HEK293 (cell line): Measurements from ENCODE around the gene BCS1L.

ENCODE experiments used
- CTCF ChIA-PET: fragments of 350-600 bp; formaldehyde crosslinking; extraction: SDS; loops from one replicate; lab custom pipeline; 2021; ENCODE audit warnings: antibody characterized with exemption; lab: Yijun Ruan, JAX
- POLR2A ChIA-PET: fragments of 300-600 bp; formaldehyde crosslinking; extraction: SDS; loops from one replicate; lab custom pipeline; 2020; ENCODE audit warnings: antibody characterized with exemption, inconsistent platforms; lab: Yijun Ruan, JAX
- H3K27ac ChIP-seq: fragments of 200-500 bp; sonication (Bioruptor generic); 2 replicates; pipeline ENCODE4 v1.5.1; 2014; ENCODE audit warnings: low read depth, low read length, control low read depth, inconsistent platforms; ENCODE audit errors: extremely low read depth
- H3K36me3 ChIP-seq, 2 experiments: fragments of 200-500 bp in 1 of 2; sonication (Bioruptor generic) in 1 of 2; 1 replicate in 1 of 2; 2 replicates in 1 of 2; pipeline ENCODE4 v1.5.1; 2014 to 2017; ENCODE audit warnings: inconsistent platforms in 2 of 2, low read length in 2 of 2; ENCODE audit not compliant: control insufficient read depth in 2 of 2, insufficient read depth in 1 of 2
- H3K4me1 ChIP-seq: fragments of 200-500 bp; sonication (Bioruptor generic); 2 replicates; pipeline ENCODE4 v1.5.1; 2014; ENCODE audit warnings: mild to moderate bottlenecking, low read length, inconsistent platforms; ENCODE audit not compliant: control insufficient read depth, insufficient read depth
- H3K4me3 ChIP-seq: 2 replicates; pipeline ENCODE4 v1.5.1; 2011; ENCODE audit warnings: low read depth, mild to moderate bottlenecking, control low read depth, low read length, moderate library complexity
- H3K9me3 ChIP-seq: fragments of 200-500 bp; sonication (Bioruptor generic); 2 replicates; pipeline ENCODE4 v1.5.1; 2014; ENCODE audit warnings: low read depth, low read length, inconsistent platforms; ENCODE audit not compliant: control insufficient read depth, insufficient read depth
- HOXD13 ChIP-seq: sonication (generic); formaldehyde crosslinking; IDR thresholded peaks from 2 replicates; pipeline ENCODE4 v1.8.0; 2022; ENCODE audit warnings: missing genetic modification reagents, borderline replicate concordance
- KLF10 ChIP-seq: fragments of 450-650 bp; IDR thresholded peaks from 2 replicates; pipeline ENCODE4 v1.5.1; 2018; ENCODE audit warnings: missing biosample characterization, mild to moderate bottlenecking, missing genetic modification characterization
- KLF9 ChIP-seq: fragments of 450-650 bp; formaldehyde crosslinking; IDR thresholded peaks from 2 replicates; pipeline ENCODE4 v1.5.1; 2016; ENCODE audit warnings: missing biosample characterization, missing genetic modification characterization, low read depth
- MZF1 ChIP-seq: fragments of 450-650 bp; formaldehyde crosslinking; IDR thresholded peaks from 2 replicates; pipeline ENCODE4 v1.5.1; 2017; ENCODE audit warnings: missing biosample characterization, missing genetic modification characterization, borderline replicate concordance
- OVOL3 ChIP-seq: fragments of 450-650 bp; formaldehyde crosslinking; IDR thresholded peaks from 2 replicates; pipeline ENCODE4 v1.5.1; 2016; ENCODE audit warnings: missing biosample characterization, missing genetic modification characterization
- PRDM1 ChIP-seq: fragments of 450-650 bp; formaldehyde crosslinking; IDR thresholded peaks from 2 replicates; pipeline ENCODE4; 2016; ENCODE audit warnings: missing biosample characterization, missing genetic modification characterization
- SP2 ChIP-seq: fragments of 450-650 bp; formaldehyde crosslinking; IDR thresholded peaks from 2 replicates; pipeline ENCODE4 v1.5.1; 2016; ENCODE audit warnings: missing biosample characterization, missing genetic modification characterization
- ZNF10 ChIP-seq: fragments of 450-650 bp; formaldehyde crosslinking; IDR thresholded peaks from 2 replicates; pipeline ENCODE4 v1.5.1; 2017; ENCODE audit warnings: missing biosample characterization, missing genetic modification characterization
- ZNF132 ChIP-seq: fragments of 450-650 bp; formaldehyde crosslinking; IDR thresholded peaks from 2 replicates; pipeline ENCODE4 v1.5.1; 2017; ENCODE audit warnings: missing biosample characterization, missing genetic modification characterization, borderline replicate concordance
- ZNF133 ChIP-seq: fragments of 450-650 bp; formaldehyde crosslinking; IDR thresholded peaks from 2 replicates; pipeline ENCODE4 v1.5.1; 2016; ENCODE audit warnings: missing biosample characterization, missing genetic modification characterization
- ZNF521 ChIP-seq: fragments of 450-650 bp; formaldehyde crosslinking; IDR thresholded peaks from 2 replicates; pipeline ENCODE4 v1.5.1; 2017; ENCODE audit warnings: missing biosample characterization, mild to moderate bottlenecking, missing genetic modification characterization
- ZNF529 ChIP-seq: fragments of 450-650 bp; formaldehyde crosslinking; IDR thresholded peaks from 2 replicates; pipeline ENCODE4 v1.5.1; 2017; ENCODE audit warnings: missing genetic modification characterization, missing biosample characterization; ENCODE audit not compliant: insufficient replicate concordance
- ZNF530 ChIP-seq: fragments of 450-650 bp; formaldehyde crosslinking; IDR thresholded peaks from 2 replicates; pipeline ENCODE4 v1.5.1; 2016; ENCODE audit warnings: low read depth, missing biosample characterization, missing genetic modification characterization
- ZNF664 ChIP-seq: fragments of 450-650 bp; formaldehyde crosslinking; IDR thresholded peaks from 2 replicates; pipeline ENCODE4 v1.5.1; 2016; ENCODE audit warnings: missing biosample characterization, missing genetic modification characterization
- ZNF768 ChIP-seq: fragments of 450-650 bp; formaldehyde crosslinking; IDR thresholded peaks from 2 replicates; pipeline ENCODE4 v1.5.1; 2018; ENCODE audit warnings: missing biosample characterization, mild to moderate bottlenecking, missing genetic modification characterization
- ZSCAN30 ChIP-seq: fragments of 450-650 bp; IDR thresholded peaks from 2 replicates; pipeline ENCODE4 v1.5.1; 2018; ENCODE audit warnings: missing biosample characterization, mild to moderate bottlenecking, missing genetic modification characterization, moderate library complexity
- TF ChIP-seq, protein P1 (sequence below): fragments of 450-650 bp; formaldehyde crosslinking; IDR thresholded peaks from 2 replicates; pipeline ENCODE4 v1.5.1; 2016; ENCODE audit warnings: missing biosample characterization, missing genetic modification characterization
- TF ChIP-seq, protein P2 (sequence below): fragments of 450-650 bp; formaldehyde crosslinking; IDR thresholded peaks from 2 replicates; pipeline ENCODE4 v1.5.1; 2016; ENCODE audit warnings: missing biosample characterization, missing genetic modification characterization, borderline replicate concordance
- TF ChIP-seq, protein P3 (sequence below): fragments of 450-650 bp; formaldehyde crosslinking; IDR thresholded peaks from 2 replicates; pipeline ENCODE4 v1.5.1; 2017; ENCODE audit warnings: missing biosample characterization, missing genetic modification characterization
- TF ChIP-seq, protein P4 (sequence below): fragments of 450-650 bp; formaldehyde crosslinking; IDR thresholded peaks from 2 replicates; pipeline ENCODE4 v1.5.1; 2016; ENCODE audit warnings: missing biosample characterization, missing genetic modification characterization

BCS1L gene

DNA sequence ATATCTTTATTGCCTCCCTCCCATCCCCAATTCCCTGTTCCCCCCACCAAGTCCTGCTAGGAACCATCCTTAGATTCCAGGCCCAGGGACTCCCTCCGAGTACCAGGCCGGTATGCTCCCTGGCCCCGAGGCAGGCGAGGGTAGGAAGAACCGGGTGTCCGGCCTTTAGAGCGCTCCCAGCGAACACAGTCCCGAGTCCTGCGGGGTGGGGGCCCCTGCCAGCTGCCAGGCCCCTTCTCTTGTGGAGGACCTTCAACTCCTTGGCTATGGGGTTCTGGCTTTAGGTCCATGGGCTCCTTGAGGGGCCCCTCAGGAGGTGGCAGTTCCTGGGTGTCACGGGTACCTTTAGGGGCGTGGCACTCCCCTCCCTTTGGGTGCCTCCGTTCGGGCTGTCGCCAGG is 4.4 kb downstream of the BCS1L start (continued):
- TF ChIP-seq ZNF521: no peak
- TF ChIP-seq ZNF768 (tag by site-specific recombination): no peak

DNA sequence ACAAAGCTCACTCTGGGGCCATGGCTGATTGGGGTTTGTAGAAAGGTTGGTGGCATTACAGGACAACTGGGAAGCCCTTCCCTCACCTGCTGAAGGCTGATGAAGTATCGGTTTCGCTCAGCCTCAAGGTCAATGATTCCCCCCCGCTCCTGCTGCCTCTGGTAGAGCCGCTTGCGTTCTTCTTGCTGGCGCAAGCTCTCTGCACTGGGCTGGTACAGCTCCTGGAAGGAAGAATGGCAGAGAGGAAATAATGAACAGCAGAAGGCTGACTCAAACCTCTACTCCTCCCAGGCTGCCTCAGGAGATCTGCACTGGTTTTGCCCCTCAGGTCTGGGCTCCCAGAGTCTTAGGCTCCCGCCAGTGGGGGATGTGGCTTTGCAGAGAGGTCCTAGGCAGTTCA is 5.2 kb downstream of the BCS1L start:
- Histone ChIP-seq H3K4me3 (no peak overlapping the region), H3K9me3 (no peaks in the 10 kb centered on the region), H3K4me1 (no peaks in the 10 kb centered on the region), H3K36me3 (peaks cover 32 to 90% of the 10 kb centered on the region in 2 experiments), H3K27ac (no peak overlapping the region)
- TF ChIP-seq, protein P1, sequence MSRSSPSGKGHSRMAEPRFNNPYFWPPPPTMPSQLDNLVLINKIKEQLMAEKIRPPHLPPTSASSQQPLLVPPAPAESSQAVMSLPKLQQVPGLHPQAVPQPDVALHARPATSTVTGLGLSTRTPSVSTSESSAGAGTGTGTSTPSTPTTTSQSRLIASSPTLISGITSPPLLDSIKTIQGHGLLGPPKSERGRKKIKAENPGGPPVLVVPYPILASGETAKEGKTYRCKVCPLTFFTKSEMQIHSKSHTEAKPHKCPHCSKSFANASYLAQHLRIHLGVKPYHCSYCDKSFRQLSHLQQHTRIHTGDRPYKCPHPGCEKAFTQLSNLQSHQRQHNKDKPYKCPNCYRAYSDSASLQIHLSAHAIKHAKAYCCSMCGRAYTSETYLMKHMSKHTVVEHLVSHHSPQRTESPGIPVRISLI (tag by site-specific recombination): no peak
- TF ChIP-seq ZNF10: peak; percentile 50; the same call in 1 of the 2 replicates
- TF ChIP-seq ZNF530 (tag by site-specific recombination): no peak
- no peak for TF ChIP-seq SP2 (tag by site-specific recombination)
- ChIA-PET POLR2A (no interaction called here), CTCF (no interaction called here)

DNA sequence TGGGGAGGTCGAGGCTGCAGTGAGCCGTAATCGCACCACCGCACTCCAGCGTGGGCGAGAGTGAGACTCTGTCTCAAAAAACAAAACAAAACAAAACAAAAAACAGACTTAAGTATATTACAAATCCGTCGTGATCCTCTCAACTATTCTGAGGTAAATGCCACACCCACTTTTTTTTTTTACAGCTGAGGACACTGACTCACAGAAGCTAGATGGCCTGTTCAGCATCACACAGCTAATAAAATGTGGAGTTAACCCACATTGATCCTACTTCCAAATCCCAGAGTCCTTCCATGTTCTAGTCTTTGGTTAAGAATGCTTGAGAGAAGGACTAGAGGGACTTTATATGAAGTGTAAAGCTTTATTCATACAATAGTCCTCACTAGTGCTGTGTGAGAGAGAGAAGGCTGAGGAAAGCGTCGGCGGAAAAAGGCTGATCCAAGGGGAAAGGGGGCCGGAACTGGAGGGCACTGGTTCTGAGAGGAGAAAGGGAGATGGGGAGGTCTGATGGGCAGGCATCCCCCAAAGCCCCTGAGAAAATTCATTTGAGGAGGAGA is 11.7 kb downstream of the BCS1L start:
- POLR2A ChIA-PET: interaction anchor here (0.9 to 4.2 kb wide), 8 partner anchors 11 to 401 kb away, joined by 3 to 62 read pairs (median 4); partner anchors contain the start of genes AAMP, BCS1L, PLCD4 and PNKD
- H3K9me3 ChIP-seq: no peaks in the 10 kb centered on the region
- no peaks in the 10 kb centered on the region for H3K4me1 ChIP-seq
- peak overlapping the region; percentile 94 for H3K4me3 ChIP-seq
- peaks cover 22 to 61% of the 10 kb centered on the region in 2 experiments for H3K36me3 ChIP-seq
- CTCF ChIA-PET: interaction anchor here (0.6 to 3.9 kb wide), 8 partner anchors 12 to 614 kb away, joined by 3 to 26 read pairs (median 5); partner anchors contain the start of genes BCS1L and ZNF142
- H3K27ac ChIP-seq: peak overlapping the region; percentile 25
- TF ChIP-seq, protein P2, sequence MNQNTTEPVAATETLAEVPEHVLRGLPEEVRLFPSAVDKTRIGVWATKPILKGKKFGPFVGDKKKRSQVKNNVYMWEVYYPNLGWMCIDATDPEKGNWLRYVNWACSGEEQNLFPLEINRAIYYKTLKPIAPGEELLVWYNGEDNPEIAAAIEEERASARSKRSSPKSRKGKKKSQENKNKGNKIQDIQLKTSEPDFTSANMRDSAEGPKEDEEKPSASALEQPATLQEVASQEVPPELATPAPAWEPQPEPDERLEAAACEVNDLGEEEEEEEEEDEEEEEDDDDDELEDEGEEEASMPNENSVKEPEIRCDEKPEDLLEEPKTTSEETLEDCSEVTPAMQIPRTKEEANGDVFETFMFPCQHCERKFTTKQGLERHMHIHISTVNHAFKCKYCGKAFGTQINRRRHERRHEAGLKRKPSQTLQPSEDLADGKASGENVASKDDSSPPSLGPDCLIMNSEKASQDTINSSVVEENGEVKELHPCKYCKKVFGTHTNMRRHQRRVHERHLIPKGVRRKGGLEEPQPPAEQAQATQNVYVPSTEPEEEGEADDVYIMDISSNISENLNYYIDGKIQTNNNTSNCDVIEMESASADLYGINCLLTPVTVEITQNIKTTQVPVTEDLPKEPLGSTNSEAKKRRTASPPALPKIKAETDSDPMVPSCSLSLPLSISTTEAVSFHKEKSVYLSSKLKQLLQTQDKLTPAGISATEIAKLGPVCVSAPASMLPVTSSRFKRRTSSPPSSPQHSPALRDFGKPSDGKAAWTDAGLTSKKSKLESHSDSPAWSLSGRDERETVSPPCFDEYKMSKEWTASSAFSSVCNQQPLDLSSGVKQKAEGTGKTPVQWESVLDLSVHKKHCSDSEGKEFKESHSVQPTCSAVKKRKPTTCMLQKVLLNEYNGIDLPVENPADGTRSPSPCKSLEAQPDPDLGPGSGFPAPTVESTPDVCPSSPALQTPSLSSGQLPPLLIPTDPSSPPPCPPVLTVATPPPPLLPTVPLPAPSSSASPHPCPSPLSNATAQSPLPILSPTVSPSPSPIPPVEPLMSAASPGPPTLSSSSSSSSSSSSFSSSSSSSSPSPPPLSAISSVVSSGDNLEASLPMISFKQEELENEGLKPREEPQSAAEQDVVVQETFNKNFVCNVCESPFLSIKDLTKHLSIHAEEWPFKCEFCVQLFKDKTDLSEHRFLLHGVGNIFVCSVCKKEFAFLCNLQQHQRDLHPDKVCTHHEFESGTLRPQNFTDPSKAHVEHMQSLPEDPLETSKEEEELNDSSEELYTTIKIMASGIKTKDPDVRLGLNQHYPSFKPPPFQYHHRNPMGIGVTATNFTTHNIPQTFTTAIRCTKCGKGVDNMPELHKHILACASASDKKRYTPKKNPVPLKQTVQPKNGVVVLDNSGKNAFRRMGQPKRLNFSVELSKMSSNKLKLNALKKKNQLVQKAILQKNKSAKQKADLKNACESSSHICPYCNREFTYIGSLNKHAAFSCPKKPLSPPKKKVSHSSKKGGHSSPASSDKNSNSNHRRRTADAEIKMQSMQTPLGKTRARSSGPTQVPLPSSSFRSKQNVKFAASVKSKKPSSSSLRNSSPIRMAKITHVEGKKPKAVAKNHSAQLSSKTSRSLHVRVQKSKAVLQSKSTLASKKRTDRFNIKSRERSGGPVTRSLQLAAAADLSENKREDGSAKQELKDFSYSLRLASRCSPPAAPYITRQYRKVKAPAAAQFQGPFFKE (tag by site-specific recombination): no peak
- no peak for TF ChIP-seq ZNF132
- TF ChIP-seq, protein P3, sequence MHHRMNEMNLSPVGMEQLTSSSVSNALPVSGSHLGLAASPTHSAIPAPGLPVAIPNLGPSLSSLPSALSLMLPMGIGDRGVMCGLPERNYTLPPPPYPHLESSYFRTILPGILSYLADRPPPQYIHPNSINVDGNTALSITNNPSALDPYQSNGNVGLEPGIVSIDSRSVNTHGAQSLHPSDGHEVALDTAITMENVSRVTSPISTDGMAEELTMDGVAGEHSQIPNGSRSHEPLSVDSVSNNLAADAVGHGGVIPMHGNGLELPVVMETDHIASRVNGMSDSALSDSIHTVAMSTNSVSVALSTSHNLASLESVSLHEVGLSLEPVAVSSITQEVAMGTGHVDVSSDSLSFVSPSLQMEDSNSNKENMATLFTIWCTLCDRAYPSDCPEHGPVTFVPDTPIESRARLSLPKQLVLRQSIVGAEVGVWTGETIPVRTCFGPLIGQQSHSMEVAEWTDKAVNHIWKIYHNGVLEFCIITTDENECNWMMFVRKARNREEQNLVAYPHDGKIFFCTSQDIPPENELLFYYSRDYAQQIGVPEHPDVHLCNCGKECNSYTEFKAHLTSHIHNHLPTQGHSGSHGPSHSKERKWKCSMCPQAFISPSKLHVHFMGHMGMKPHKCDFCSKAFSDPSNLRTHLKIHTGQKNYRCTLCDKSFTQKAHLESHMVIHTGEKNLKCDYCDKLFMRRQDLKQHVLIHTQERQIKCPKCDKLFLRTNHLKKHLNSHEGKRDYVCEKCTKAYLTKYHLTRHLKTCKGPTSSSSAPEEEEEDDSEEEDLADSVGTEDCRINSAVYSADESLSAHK (tag by site-specific recombination): no peak
- TF ChIP-seq ZNF529 (tag by site-specific recombination): no peak
- TF ChIP-seq KLF10: peak; percentile 50; the same call in 1 of the 2 replicates
- TF ChIP-seq, protein P1 (tag by site-specific recombination): 0 out of 2 replicates have a peak, but pooled peaks have one; percentile 25
- no peak for TF ChIP-seq MZF1 (tag by site-specific recombination)
- TF ChIP-seq ZNF133 (tag by site-specific recombination): no peak
- TF ChIP-seq OVOL3 (tag by site-specific recombination): no peak
- TF ChIP-seq, protein P4, sequence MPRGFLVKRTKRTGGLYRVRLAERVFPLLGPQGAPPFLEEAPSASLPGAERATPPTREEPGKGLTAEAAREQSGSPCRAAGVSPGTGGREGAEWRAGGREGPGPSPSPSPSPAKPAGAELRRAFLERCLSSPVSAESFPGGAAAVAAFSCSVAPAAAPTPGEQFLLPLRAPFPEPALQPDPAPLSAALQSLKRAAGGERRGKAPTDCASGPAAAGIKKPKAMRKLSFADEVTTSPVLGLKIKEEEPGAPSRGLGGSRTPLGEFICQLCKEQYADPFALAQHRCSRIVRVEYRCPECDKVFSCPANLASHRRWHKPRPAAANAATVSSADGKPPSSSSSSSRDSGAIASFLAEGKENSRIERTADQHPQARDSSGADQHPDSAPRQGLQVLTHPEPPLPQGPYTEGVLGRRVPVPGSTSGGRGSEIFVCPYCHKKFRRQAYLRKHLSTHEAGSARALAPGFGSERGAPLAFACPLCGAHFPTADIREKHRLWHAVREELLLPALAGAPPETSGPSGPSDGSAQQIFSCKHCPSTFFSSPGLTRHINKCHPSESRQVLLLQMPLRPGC: no peak
- TF ChIP-seq ZSCAN30: no peak
- no peak for TF ChIP-seq HOXD13
- no peak for TF ChIP-seq ZNF664 (tag by site-specific recombination)
- TF ChIP-seq KLF9 (tag by site-specific recombination): peak; percentile 63
- peak; percentile 67; the same call in 1 of the 2 replicates for TF ChIP-seq PRDM1 (tag by site-specific recombination)
